Measurements from ENCODE around the gene MLN.

The MLN gene

DNA sequence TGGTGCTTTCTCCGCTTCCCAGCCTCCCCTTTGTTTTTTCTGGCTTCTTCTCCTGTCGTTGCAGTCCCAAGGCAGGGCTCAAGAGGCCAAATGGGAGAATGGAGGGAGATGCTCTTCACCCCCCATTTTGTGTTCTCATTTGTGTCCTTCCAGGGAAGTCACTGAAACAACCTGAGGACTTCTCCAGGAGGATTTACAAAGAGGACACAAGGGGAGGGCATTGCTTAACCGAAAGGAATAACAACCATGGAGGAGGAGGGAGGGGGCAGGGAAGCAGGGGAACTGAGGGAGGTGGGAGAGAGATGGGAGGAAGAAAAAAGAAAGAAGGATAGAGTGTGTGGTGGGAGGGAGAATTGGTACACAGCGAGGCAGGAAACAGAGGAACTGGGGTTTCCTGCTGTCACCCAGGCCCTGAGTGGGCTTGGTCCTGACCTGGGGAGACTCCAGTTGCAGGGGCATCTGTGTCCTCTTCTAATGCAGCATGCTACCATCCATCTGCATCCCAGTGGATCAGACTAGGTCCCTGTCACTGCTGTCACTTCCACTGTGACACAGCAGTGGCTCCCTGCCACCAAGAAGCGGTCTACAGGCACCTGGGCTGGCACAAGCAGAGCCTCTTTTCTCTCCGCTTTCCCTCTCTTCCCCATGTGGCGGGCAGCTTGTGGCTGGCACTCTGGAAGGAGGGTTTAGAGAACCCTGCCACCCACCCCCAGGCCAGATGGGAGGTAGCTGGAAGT is 17.1 kb upstream of the MLN start:
- H3K36me3 Mint-ChIP-seq (ENCODE audit: low read depth) = no peaks in the 10 kb centered on the region
- TF ChIP-seq, protein P1, sequence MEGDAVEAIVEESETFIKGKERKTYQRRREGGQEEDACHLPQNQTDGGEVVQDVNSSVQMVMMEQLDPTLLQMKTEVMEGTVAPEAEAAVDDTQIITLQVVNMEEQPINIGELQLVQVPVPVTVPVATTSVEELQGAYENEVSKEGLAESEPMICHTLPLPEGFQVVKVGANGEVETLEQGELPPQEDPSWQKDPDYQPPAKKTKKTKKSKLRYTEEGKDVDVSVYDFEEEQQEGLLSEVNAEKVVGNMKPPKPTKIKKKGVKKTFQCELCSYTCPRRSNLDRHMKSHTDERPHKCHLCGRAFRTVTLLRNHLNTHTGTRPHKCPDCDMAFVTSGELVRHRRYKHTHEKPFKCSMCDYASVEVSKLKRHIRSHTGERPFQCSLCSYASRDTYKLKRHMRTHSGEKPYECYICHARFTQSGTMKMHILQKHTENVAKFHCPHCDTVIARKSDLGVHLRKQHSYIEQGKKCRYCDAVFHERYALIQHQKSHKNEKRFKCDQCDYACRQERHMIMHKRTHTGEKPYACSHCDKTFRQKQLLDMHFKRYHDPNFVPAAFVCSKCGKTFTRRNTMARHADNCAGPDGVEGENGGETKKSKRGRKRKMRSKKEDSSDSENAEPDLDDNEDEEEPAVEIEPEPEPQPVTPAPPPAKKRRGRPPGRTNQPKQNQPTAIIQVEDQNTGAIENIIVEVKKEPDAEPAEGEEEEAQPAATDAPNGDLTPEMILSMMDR (IDR thresholded peaks at IDR 0.05; ENCODE audit: unreplicated experiment in 3 of 3) = no peak
- H3K27ac Mint-ChIP-seq = no peak overlapping the region
- peaks cover 16% of the 10 kb centered on the region for H3K4me1 Mint-ChIP-seq
- H3K9me3 Mint-ChIP-seq = no peaks in the 10 kb centered on the region
- H3K27me3 Mint-ChIP-seq (ENCODE audit: low read depth) = peaks cover 40% of the 10 kb centered on the region
- no peak overlapping the region for H3K4me3 Mint-ChIP-seq

DNA sequence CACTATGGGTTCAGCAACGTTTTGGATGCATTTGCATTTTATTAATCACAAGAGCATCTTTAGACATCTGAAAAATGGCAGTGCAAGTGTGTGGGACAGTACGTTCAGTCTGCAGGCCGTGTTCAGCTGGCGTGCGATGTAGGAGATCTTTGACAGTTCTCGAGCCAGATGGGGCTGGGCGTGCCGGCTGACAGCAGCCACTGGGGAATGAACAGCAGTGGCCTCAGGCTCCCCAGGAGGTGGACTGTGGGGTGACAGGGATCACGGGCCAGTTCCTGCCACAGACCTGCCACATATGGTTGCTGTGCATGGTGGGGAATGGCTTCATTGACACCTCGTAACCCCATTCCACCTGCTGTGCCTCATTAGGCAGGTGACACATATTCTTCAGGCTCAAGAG is 16.4 kb upstream of the MLN start:
- Mint-ChIP-seq H3K4me3 (no peak overlapping the region), H3K36me3 (ENCODE audit: low read depth) (no peaks in the 10 kb centered on the region), H3K9me3 (no peaks in the 10 kb centered on the region), H3K27me3 (ENCODE audit: low read depth) (peaks cover 40% of the 10 kb centered on the region), H3K4me1 (peaks cover 16% of the 10 kb centered on the region), H3K27ac (no peak overlapping the region)
- TF ChIP-seq, protein P1 (IDR thresholded peaks at IDR 0.05; ENCODE audit: unreplicated experiment in 3 of 3) = no peak

DNA sequence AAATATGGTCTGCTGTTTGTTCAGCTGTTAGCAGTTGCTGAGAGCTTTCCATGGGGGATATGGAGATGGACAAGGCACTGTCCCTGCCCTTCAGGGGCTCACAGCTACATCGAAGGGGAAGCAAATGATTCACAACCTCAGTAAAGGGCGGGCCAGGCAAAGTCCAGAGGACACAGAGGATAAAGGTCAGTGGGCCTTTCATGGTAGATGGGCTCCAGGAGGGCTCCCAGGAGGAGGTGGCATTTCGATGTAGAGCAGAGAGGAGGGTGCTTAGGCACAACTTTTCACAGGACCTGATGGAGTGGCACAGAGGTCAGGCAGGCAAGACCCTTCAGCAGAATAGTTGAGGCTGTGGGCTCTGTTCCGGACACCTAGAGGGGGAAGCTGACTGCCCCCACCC is 15.2 kb upstream of the MLN start:
- TF ChIP-seq, protein P1 (IDR thresholded peaks at IDR 0.05; ENCODE audit: unreplicated experiment in 3 of 3) = no peak
- H3K9me3 Mint-ChIP-seq = no peaks in the 10 kb centered on the region
- H3K27me3 Mint-ChIP-seq (ENCODE audit: low read depth) = peaks cover 36% of the 10 kb centered on the region
- H3K4me3 Mint-ChIP-seq = no peak overlapping the region
- no peak overlapping the region for H3K27ac Mint-ChIP-seq
- peaks cover 9% of the 10 kb centered on the region for H3K4me1 Mint-ChIP-seq
- no peaks in the 10 kb centered on the region for H3K36me3 Mint-ChIP-seq (ENCODE audit: low read depth)

DNA sequence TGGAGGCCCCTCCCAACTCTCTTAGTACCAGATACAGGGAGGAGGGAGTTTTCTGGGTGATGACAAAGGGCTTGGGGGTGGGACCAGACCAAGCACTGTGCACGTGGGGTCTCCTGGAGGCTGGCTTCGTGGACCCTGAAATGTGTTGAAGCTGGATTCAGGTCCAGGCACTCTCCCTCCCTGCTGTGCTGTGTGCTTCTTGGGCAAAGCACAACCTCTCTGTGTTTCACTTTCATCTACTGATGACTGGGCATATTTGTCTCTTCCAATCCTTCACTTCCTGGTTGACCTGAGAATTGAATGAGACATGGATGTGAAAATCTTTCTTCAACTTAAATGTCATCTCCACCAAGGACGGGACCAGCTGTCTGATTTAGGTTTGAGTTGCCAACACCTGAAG is 14.5 kb upstream of the MLN start:
- TF ChIP-seq, protein P1 (IDR thresholded peaks at IDR 0.05; ENCODE audit: unreplicated experiment in 3 of 3) = no peak
- Mint-ChIP-seq H3K27ac (no peak overlapping the region), H3K9me3 (no peaks in the 10 kb centered on the region), H3K36me3 (ENCODE audit: low read depth) (no peaks in the 10 kb centered on the region), H3K27me3 (ENCODE audit: low read depth) (peaks cover 44% of the 10 kb centered on the region), H3K4me1 (peaks cover 7% of the 10 kb centered on the region), H3K4me3 (no peak overlapping the region)

GRCh38 chr6:33817489-33817888 is 13.7 kb upstream of the MLN start:
- Mint-ChIP-seq H3K9me3 (no peaks in the 10 kb centered on the region), H3K4me1 (peaks cover 12% of the 10 kb centered on the region), H3K36me3 (ENCODE audit: low read depth) (no peaks in the 10 kb centered on the region), H3K27me3 (ENCODE audit: low read depth) (peaks cover 49% of the 10 kb centered on the region), H3K4me3 (no peak overlapping the region), H3K27ac (no peak overlapping the region)
- TF ChIP-seq, protein P1 (IDR thresholded peaks at IDR 0.05; ENCODE audit: unreplicated experiment in 3 of 3) = no peak

DNA sequence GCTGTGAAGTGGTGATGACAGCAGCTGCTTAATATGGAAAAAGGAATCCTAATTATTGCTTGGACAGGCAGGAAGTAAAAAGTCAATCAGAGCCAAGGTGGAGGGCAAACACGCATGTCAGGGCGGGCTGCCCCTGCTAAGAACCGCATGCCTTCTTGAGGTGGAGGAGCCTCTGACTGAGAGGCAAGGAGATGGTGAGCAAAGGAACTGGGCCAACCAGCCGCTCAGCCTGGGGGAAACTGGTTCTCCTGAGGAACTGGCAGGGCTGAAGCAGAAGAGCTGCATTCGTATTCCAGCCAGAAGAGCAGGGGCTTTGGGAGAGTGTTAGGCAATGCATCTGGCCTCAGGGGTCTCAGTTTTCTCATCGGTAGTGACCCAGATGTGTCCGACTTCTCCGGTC is 13.1 kb upstream of the MLN start:
- H3K4me1 Mint-ChIP-seq = peaks cover 14% of the 10 kb centered on the region
- no peaks in the 10 kb centered on the region for H3K9me3 Mint-ChIP-seq
- TF ChIP-seq, protein P1 (IDR thresholded peaks at IDR 0.05; ENCODE audit: unreplicated experiment in 3 of 3) = no peak
- H3K4me3 Mint-ChIP-seq = no peak overlapping the region
- peaks cover 54% of the 10 kb centered on the region for H3K27me3 Mint-ChIP-seq (ENCODE audit: low read depth)
- H3K27ac Mint-ChIP-seq = no peak overlapping the region
- no peaks in the 10 kb centered on the region for H3K36me3 Mint-ChIP-seq (ENCODE audit: low read depth)
